Cardiac muscle cell (in vitro differentiated cells and primary cell): Measurements from ENCODE around the gene SRSF5. TPM values are rescaled to one million over a fixed set of nuclear protein-coding genes. Genes with fewer than 3 reads are reported as not detected.
A peak's percentile ranks its signal among the peaks of the same experiment; 100 is the strongest.

ENCODE experiments used
- DNase-seq, 2 donors: peaks; one replicate each; pipeline versions ENCODE4 v3.0.0 to v3.0.0-alpha.2; 2010 to 2017; ENCODE audit warnings: low read depth in 1 of 2, low spot score in 1 of 2
- H3K27ac ChIP-seq: fragments of 200-600 bp; sonication (generic); 2 replicates; pipeline ENCODE4 v1.5.1; 2016
- H3K27me3 ChIP-seq: fragments of 200-600 bp; sonication (generic); 2 replicates; pipeline ENCODE4 v1.6.0; 2016; ENCODE audit warnings: control low read depth
- H3K36me3 ChIP-seq: fragments of 200-600 bp; sonication (generic); 2 replicates; pipeline ENCODE4 v1.5.1; 2016; ENCODE audit warnings: control low read depth
- H3K4me1 ChIP-seq: fragments of 200-600 bp; sonication (generic); 2 replicates; pipeline ENCODE4 v1.8.1; 2017; ENCODE audit warnings: low read depth, mild to moderate bottlenecking, mixed run types
- H3K4me3 ChIP-seq: fragments of 200-600 bp; sonication (generic); 2 replicates; pipeline ENCODE4 v1.5.1; 2016; ENCODE audit warnings: mild to moderate bottlenecking
- H3K9me3 ChIP-seq: fragments of 200-600 bp; sonication (generic); 2 replicates; pipeline ENCODE4 v1.5.1; 2017; ENCODE audit warnings: low read depth, mild to moderate bottlenecking, control low read depth
- polyA plus RNA-seq: library from polyadenylated mRNA; unstranded; fragments of >200 nt; fragmentation: Nextera tagmentation; extraction: Ambion mirVana; gene quantifications from 2 replicates; pipeline ENCODE4 v1.2.1, GENCODE V29; 2016
- total RNA-seq: library from RNA; depleted of rRNA; stranded (reverse); fragments of >200 nt; gene quantifications from 2 replicates; pipeline ENCODE4 v1.2.3, GENCODE V29; 2016
- TF ChIP-seq, protein P1 (sequence below): IDR thresholded peaks from 2 replicates; pipeline ENCODE4 v1.5.1; 2012; ENCODE audit warnings: low read depth, mild to moderate bottlenecking, low read length

Gene SRSF5
- total and polyA plus RNA-seq, 2 experiments from 2014 or later = 566 to 687 TPM

GRCh38 chr14:69803753-69804152, 36.8 kb downstream of the SRSF5 start:
- no peaks in the 10 kb centered on the region for H3K4me1 ChIP-seq
- no peak for DNase-seq
- TF ChIP-seq, protein P1, sequence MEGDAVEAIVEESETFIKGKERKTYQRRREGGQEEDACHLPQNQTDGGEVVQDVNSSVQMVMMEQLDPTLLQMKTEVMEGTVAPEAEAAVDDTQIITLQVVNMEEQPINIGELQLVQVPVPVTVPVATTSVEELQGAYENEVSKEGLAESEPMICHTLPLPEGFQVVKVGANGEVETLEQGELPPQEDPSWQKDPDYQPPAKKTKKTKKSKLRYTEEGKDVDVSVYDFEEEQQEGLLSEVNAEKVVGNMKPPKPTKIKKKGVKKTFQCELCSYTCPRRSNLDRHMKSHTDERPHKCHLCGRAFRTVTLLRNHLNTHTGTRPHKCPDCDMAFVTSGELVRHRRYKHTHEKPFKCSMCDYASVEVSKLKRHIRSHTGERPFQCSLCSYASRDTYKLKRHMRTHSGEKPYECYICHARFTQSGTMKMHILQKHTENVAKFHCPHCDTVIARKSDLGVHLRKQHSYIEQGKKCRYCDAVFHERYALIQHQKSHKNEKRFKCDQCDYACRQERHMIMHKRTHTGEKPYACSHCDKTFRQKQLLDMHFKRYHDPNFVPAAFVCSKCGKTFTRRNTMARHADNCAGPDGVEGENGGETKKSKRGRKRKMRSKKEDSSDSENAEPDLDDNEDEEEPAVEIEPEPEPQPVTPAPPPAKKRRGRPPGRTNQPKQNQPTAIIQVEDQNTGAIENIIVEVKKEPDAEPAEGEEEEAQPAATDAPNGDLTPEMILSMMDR = peak; percentile 21
- no peaks in the 10 kb centered on the region for H3K9me3 ChIP-seq
- H3K27ac ChIP-seq = no peak overlapping the region
- no peak overlapping the region for H3K4me3 ChIP-seq
- no peaks in the 10 kb centered on the region for H3K27me3 ChIP-seq
- H3K36me3 ChIP-seq = no peaks in the 10 kb centered on the region

GRCh38 chr14:69804902-69805301, 38.0 kb downstream of the SRSF5 start:
- TF ChIP-seq, protein P1 = no peak

GRCh38 chr14:69807192-69807591, 40.2 kb downstream of the SRSF5 start:
- Histone ChIP-seq H3K36me3 (no peaks in the 10 kb centered on the region), H3K27me3 (no peaks in the 10 kb centered on the region), H3K9me3 (no peaks in the 10 kb centered on the region), H3K27ac (no peak overlapping the region), H3K4me1 (no peaks in the 10 kb centered on the region), H3K4me3 (no peak overlapping the region)
- no peak for DNase-seq
- TF ChIP-seq, protein P1 = no peak

More at GRCh38 chr14:69804902-69805301, 38.0 kb downstream of the SRSF5 start:
- no peak for DNase-seq
- H3K36me3 ChIP-seq = no peaks in the 10 kb centered on the region
- no peaks in the 10 kb centered on the region for H3K27me3 ChIP-seq
- H3K9me3 ChIP-seq = no peaks in the 10 kb centered on the region
- H3K4me3 ChIP-seq = no peak overlapping the region
- H3K27ac ChIP-seq = no peak overlapping the region
- H3K4me1 ChIP-seq = no peaks in the 10 kb centered on the region

GRCh38 chr14:69808919-69809808, 42.2 kb downstream of the SRSF5 start:
- Histone ChIP-seq H3K27me3 (no peaks in the 10 kb centered on the region), H3K4me1 (no peaks in the 10 kb centered on the region), H3K9me3 (no peaks in the 10 kb centered on the region), H3K4me3 (no peak overlapping the region), H3K36me3 (no peaks in the 10 kb centered on the region), H3K27ac (no peak overlapping the region)
- TF ChIP-seq, protein P1 = no peak
- no peak for DNase-seq

DNA sequence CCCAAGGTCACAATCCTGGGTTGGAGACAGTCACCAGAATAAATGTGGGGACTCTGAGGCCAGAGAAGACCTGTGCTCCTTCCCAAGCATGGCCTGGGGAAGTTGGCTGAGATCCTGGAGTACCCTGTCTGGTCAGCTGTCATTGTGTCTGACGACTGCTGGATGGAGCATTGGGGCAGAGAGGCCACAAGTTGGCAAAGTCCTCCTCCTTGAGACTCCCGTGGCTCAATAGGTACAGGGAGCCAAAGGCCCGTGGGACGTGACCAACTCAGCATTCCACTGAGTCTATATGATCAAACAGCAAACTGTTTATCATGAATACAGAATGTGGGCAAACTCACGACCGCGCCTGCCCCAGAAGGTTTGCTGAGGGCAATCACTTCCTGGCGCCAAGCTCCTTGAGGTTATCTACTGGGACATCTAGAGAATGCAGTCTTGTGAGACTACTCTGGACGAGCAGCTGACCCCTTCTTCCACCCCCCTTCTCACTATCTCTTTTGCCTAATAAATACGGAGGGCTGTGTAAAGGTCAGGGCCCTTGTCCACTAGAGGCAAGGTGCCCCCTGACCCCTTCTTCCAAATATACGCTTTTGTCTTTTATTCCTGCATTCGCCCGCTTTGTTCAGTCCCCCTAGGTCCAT, 44.4 kb downstream of the SRSF5 start:
- peaks cover 8% of the 10 kb centered on the region for H3K27me3 ChIP-seq
- no peak overlapping the region for H3K4me3 ChIP-seq
- TF ChIP-seq, protein P1 = no peak

More for the DNA sequence above, 44.4 kb downstream of the SRSF5 start:
- DNase-seq = no peak
- Histone ChIP-seq H3K9me3 (no peaks in the 10 kb centered on the region), H3K4me1 (no peaks in the 10 kb centered on the region), H3K36me3 (no peaks in the 10 kb centered on the region), H3K27ac (no peak overlapping the region)
